HG02571 (cell line): Measurements from ENCODE around the gene AVL9.
"Not testable (repeated sequence)": the region's sequence is repeated elsewhere in the genome, so short reads cannot be mapped to it uniquely, and the experiment has no call there.

Experiments
- ATAC-seq: cut with Tn5 transposase; IDR thresholded peaks from one replicate; pipeline ENCODE4 v1.9.1; 2021; ENCODE audit warnings: mild to moderate bottlenecking, moderate library complexity; ENCODE audit not compliant: unreplicated experiment

AVL9 gene

GRCh38 chr7:32586291-32587221 is 91.3 kb downstream of the AVL9 start:
- ATAC-seq, result no peak

DNA sequence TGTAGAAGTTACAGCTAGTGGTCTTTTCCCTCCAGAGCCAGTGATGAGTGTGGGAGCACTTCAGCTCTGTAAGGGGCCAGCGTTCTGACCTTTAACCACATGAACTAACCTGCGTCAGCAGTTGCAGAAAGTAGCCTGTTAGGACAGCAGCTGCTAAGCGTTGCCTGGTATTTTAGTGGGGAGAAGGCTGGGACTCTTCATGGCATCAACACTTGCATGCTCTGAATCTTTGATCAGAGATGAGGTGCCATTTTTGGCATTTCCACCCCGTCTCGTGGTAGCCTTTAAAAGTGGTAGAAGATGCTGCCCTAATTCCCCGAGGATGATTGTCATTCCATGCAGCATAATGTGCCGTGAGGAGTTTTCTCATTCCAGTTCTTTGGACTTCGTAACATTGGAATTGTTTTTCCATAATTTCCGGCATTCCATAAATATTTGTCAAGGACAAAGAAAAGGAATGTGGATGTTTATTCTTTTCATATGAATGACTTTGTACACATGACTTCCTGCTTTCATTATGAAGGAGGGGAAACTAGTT is 92.2 kb downstream of the AVL9 start:
- no peak for ATAC-seq

DNA sequence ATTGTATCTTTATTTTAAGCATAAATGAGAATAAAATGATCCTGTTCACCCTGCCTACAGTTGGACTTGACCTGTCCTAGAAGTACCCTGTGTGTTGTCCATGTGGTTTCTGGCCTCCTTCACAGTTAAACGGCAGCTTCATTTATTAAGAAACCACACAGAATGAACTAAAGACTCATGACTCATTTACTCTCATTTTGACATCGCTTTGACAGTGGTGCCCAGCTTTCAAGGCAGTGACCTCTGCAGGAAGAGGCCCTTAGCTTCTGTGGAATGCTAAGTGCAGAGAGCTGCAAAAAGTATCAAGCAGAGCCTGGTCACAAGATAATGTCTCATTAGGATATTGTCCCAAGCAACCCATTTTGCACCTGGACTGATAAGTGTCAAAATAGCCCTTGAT is 93.4 kb downstream of the AVL9 start:
- ATAC-seq, result peak; percentile 50

DNA sequence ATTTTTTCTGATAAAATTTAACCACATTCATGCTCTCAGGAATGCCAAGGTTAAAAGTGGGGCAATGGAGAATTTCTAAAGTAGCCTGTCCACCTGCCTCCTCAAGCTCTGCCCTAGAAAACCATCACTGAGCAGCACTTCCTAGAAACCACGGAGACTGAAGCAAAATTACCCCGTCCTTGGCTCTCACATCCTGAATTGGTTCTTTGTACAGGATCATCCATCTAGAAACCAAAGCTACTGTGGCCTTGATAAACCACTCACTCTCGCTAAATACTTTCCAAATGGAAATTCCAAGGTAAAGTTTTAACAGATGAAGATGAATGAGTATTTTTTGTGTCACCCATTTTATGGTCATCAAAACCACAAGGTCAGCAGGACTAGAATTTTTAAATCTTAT is 96.6 kb downstream of the AVL9 start:
- ATAC-seq, result no peak

DNA sequence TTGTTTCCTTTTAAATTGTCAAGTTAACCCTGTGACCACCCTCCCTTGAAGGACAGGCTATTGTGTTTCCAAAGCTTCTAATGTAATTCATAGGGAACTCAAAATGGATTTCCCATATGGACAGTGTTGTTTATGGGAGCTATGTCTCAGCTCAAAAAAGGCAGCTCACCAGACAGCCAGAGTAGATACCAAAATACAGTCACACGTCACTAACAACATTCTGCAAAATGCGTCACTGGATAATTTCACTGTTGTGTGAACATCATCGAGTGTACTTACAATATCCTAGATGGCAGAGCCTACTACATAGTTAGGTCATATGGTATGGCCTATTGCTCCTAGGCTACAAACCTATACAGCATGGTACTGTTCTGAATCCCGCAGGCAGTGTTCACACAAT is 97.4 kb downstream of the AVL9 start:
- ATAC-seq, result no peak

GRCh38 chr7:32594965-32595490 is 99.7 kb downstream of the AVL9 start:
- no peak for ATAC-seq

GRCh38 chr7:32601196-32601595 is 105.9 kb downstream of the AVL9 start:
- ATAC-seq, result not testable (repeated sequence)

- no peak for ATAC-seq
These were observed 107.2 kb downstream of the AVL9 start for GRCh38 chr7:32602470-32602869.

DNA sequence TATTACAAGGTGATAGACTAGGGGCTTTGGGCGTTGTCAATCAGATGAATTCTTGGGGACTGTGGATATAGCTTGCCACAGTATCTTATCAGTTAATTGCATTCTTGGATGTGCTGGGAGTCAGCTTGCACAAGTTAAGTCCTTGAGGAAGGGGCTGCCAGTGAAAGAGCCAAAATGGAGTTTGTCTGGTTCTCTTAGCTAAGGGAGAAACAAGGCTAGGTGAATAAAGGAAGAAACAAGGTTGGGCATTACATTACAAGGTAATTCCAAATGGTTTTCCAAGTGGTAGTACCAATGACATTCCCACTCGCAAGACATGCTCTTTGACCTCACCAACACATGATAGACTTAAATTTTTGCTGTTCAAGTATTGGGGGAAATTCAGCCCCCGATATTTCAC is 108.2 kb downstream of the AVL9 start:
- not testable (repeated sequence) for ATAC-seq

GRCh38 chr7:32604047-32604446 is 108.8 kb downstream of the AVL9 start:
- not testable (repeated sequence) for ATAC-seq

DNA sequence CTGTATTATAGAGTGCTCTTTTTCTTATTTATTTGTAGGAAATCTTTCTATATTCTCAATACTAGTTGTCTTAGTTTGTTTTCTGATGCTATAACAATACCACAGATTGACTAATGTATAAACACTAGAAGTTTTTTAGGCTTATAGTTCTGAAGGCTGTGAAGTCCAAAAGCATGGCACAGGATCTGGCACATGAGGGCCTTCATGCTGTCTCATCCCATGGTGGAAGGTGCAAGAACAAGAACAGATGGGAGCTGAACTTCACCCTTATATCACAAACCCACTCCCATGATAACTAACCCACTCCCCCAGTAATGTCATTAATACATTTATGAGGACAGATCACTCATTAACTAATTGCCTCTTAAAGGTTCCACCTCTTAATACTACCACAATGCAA is 109.7 kb downstream of the AVL9 start:
- no peak for ATAC-seq

GRCh38 chr7:32609463-32609862 is 114.2 kb downstream of the AVL9 start:
- no peak for ATAC-seq

- ATAC-seq, result no peak
These were observed 116.2 kb downstream of the AVL9 start for GRCh38 chr7:32611201-32612099.

DNA sequence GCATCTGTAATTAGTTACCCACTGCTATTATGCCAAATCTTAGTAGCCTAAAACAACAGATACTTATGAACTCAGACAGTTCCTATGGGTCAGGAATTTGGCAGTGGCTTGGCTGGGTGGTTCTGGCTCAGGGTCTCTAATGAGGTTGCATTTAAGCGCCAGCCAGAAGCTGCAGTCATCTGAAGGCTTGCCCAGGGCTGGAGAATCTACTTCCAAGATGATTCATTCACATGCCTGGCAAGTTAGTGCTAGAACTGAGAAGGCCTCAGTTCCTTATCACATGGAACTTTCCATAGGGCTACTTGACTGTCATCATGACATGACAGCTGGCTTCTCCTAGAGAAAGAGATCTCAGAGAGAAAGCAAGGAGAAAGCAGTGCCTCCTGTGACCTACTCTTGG is 121.3 kb downstream of the AVL9 start:
- no peak for ATAC-seq

DNA sequence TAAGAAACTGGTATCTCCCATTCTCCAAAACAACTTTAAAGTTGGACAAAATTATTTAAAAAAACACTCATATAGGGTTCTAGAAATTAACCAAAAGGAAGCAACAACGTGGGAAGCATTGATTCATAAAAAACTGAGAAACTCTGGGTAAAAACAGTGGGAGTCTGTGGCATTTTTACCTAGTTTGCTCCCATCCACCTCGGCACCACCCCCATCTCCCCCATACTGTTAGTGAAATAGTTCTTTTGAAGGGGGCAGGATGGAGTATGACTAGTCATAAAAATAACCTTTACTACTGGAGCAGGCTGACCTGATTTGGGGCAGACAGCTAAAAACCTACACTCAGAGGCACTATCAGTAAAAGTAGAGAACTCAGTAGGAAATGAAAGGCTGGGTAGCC is 123.2 kb downstream of the AVL9 start:
- ATAC-seq, result no peak

- ATAC-seq, result no peak
These were observed 123.7 kb downstream of the AVL9 start for GRCh38 chr7:32618987-32619386.

DNA sequence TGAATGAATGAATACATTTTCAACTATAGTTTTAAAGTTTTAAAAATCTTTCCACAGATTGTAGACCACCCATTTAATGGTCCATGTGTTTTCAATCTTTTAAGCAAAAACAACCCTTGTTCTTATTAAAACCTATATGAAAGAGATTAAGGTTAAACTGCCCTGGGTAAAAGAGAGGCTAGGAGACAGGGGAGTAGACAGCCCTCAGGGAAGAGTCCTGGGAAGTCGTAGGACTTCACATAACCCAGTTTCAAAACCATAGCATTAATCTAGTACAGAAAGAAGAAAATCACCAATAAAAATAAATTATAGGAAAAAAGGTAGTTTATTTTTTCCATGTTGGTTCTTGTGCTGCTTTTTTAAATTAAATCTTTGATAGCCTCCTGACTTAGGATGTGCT is 124.1 kb downstream of the AVL9 start:
- not testable (repeated sequence) for ATAC-seq

DNA sequence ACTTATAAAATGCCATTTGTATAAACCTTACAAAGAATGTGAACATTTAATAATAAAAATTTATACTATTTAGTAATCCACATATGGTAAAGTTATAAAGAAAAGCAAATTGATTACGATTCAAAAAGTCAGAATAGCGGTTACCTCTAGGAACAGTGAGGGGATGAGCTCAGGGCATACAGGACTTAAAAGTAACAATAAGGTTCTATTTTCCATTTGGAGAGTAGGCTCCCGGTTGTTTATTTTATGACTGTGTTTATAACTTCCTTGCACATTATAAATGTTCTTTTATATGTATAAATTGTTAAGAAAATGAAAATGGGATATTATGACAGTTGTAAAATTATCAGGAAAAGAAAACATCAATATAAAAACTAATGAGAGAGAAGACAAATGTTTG is 135.7 kb downstream of the AVL9 start:
- ATAC-seq, result no peak

DNA sequence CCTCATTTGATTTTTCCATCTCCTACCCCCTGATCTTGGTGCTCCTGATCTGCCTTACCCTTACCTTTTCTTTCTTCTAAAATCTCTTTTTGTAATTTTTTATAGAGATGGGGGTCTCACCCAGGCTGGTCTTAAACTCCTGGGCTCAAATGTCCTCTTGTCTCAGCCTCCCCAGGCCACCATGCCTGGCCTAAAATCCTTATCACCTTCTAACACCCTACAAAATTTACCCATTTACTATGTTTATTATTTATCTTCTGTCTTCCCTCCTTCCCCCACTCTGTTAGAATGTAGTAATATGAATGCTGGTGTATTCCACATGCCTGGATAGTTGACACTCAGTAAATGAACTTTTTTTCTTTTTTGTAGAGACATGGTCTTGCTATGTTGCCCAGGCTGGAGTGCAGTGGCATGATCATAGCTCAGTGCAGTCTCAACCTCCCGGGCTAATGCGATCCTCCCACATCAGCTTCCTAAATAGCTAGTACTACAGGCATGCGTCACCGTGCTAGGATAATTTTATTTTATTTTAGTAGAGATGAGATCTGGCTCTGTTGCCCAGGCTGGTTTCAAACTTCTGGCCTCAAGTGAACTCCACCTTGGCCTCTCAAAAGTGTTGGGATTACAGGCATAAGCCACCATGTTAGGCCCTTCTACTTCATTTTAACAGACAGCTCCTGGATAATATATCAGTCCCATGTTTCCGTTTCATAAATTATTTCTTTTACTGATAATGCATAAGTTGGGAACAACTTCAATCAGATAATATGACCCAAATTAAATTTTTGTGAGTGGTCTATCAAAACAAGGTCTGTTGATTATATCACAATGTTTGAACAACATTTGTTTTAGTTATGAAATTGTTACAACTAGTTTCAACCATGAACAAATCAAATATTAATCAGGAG is 136.6 kb downstream of the AVL9 start:
- ATAC-seq, result not testable (repeated sequence)

GRCh38 chr7:32633446-32633845 is 138.2 kb downstream of the AVL9 start:
- ATAC-seq, result not testable (repeated sequence)
